CD4-positive, alpha-beta T cell treated with Interleukin-6 for 4 hours (primary cell): ENCODE measurements around the gene PGAP3.
A peak's percentile ranks its signal among the peaks of the same experiment; 100 is the strongest.

Experiments used
- DNase-seq: peaks from one replicate; pipeline ENCODE4 v3.0.0-alpha.2; 2020; ENCODE audit warnings: mixed read lengths

PGAP3 gene

DNA sequence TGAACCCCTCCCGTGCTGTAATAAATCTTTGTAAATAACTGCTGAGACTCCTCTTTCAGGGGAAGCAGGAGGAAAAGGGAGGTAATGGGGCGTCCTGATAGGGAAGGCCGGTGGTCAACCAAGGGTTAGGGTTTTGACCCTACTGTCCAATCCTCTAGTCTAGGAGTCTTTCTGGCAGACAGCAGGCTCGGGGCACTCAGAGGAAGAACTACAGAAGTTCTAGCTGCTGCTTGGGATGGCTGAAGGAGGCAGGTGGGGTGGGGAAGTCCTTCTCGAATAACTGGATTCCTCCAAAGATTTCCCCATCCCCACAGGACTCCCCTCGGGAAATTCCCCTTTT lies 51.3 kb downstream of the PGAP3 start:
- DNase-seq: no peak

DNA sequence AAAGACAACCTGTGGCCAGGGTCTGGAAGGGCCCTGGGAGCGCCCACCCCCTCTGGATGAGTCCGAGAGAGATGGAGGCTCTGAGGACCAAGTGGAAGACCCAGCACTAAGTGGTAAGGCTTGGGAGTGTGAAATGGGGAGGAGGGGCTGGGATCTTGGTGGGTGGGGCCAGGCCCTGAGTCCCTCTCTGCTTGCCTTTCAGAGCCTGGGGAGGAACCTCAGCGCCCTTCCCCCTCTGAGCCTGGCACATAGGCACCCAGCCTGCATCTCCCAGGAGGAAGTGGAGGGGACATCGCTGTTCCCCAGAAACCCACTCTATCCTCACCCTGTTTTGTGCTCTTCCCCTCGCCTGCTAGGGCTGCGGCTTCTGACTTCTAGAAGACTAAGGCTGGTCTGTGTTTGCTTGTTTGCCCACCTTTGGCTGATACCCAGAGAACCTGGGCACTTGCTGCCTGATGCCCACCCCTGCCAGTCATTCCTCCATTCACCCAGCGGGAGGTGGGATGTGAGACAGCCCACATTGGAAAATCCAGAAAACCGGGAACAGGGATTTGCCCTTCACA lies 52.2 kb downstream of the PGAP3 start:
- DNase-seq: no peak

DNA sequence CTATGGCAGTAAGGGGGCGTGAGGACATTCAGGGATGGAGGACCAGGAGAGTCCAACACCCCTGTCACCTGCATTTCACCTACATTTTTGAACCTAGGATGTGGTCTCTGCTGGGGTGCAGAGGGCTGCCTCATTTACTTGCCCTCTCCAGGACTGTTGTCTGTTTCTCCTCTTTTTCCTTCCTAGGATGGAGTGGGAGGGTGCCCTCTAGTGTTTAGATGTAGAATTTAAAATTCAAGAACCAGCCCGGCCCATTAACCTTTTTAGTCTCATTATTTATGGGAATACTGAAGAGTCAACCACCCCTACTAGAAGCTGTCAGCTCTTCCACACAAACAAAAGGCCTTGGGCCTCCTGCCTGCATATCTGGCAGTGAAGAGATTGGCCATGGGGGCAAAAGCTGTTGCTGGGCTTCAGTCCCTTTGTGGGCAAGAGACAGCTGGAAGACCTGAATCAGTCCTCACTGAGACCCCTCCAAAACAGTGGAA lies 53.4 kb downstream of the PGAP3 start:
- peak; percentile 27 for DNase-seq

DNA sequence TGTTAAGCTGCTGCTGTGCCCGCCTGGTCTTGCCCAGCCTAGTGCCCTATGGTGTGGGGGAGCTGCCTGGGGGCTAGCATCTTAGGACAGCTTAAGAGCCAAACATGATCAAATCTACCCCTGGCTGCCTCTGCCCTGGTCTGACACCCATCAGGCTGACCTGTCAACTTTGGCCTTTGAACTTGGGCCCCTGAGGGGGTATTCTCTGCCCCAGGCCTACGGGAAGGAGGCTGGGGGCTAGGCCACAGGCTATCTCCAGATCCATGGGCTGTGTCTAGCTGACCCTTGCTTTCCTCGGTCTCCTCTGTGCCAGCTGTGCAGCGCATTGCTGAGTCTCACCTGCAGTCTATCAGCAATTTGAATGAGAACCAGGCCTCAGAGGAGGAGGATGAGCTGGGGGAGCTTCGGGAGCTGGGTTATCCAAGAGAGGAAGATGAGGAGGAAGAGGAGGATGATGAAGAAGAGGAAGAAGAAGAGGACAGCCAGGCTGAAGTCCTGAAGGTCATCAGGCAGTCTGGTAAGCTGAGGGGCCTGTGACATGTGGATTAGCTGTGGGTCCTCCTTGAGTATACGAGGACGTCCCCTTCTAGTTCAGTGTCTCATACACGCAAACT lies 54.2 kb downstream of the PGAP3 start:
- no peak for DNase-seq

DNA sequence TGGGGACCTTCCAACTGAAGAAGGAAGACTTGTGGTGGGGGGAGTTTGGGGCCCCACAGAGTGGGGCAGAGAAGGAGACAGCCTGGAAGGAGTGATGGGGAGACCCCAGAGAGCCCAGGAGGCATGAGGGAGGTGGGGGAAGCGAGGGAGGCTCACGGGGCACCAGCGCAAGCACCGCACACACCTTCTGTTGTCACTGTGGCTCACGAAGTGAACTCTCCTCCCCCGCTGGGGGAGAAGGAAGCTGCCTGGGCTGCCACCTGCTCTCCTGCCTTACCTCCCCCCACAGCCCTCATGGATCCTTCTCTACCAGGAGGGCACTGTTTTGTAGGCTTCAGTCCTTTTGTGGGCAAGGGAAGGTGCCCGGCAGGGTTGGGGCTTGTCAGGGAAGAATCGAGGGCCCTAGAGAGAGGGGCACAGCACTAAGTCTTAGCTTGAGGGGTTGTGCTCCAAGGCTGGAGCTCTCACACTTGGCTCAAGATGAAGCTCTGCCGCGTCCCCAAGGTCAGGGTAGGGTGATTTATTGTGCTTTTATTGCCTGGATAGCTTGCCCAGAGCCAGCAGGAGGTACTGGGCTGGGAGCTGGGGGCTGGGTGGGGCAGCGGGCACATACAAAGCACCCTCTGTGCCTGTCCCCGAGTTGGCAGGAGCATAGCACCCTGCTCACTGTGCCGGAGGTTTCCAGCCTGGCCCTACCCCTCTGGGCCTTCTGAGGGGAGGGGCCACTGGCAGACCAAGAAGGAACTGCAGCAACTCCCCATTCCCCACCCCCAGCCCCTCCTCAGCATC lies 55.5 kb downstream of the PGAP3 start:
- no peak for DNase-seq

DNA sequence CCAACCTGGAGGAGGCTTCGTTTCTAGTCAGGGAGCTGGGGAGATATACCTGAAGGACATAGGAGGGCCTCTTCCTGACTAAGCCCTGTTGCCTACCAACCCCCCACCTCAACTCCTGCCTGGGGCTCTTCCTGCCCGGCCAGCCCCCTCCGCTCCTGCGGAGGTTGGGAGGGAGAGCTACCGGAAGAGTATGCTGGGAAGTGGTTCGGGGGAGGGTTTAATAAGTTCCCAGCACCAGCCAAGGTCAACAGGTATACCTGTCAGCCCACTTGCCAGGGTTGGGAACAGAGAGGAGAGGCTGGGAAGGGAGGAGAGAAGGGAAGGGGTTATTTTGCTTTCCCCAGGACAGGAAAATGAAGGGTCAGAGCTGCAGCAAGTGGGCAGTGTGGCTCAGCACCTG lies 56.5 kb downstream of the PGAP3 start:
- no peak for DNase-seq

DNA sequence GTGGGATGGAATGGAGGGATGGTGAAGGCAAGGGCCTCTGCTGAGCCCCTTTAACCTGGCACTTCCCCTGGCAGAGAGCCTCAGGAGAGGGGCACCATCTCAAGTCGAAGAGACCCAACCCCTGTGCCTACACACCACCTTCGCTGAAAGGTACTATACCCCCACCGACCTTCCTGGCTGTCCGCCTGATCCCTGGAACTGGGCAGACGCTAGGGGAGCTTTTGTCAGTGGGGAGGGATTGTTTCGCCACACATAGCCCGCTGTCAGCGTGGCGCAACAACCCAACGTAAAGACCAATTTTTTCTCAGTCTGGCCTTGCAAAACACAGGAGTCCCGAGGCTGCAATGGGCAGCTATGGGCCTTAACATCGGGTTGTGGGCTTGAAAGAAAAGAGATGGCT lies 58.0 kb downstream of the PGAP3 start:
- no peak for DNase-seq

DNA sequence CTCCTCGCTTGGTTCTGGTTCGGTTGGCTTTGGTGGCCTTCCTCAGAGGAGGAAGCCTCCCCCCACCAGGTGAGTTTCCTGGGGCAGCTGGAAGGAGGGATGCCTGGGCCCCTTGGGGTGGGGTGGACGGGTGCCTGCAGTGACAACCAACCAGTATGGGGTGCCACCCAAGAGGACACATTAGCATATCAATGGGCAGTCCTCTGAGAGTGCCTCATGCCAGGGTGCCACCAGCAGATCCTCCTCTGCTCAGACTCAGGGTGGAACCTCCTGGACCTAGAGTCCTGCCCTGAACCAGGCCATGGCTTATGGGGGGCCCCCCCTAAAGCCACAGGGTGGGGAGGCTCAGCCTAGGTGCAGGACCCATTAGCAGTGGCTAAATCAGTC lies 58.4 kb downstream of the PGAP3 start:
- DNase-seq: no peak

DNA sequence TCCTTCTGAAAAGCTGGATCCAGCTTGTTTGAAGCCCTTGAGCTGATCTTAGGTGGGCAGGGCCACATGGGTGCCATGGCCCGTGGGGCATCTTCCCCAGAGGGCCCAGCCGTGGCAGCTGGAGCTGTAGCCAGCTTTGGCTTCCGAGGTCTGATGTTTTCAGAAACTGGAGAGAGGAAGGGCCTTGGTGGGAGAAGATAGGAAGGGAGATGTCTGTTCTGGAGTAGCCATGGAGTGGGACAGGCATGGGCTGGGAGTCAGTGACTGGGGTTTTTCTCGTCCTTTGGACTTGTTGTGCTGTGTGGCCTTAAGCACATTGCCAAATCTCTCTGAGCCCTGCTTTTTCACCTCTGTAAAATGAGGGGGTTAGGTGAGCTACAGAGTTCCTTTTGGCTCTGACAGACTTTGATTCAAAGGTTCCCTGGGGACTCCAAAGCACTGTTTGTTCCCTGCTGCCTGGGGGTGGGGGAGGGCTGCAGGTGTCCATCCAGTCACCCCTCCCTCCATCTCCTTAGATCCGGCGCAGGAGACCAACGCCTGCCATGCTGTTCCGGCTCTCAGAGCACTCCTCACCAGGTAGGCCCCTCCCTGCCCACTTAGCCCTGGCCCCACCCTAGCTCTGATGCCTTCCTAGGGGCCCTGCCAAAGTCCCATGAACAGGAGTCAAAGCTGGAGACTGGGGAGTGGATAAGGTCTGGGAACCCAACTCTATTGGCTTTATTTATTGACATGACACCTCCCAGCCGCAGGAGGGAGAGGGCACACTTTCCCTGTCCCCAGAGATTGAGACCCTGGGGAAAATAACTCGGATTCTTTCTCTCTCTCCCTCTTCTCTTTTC lies 59.0 kb downstream of the PGAP3 start:
- DNase-seq: no peak

DNA sequence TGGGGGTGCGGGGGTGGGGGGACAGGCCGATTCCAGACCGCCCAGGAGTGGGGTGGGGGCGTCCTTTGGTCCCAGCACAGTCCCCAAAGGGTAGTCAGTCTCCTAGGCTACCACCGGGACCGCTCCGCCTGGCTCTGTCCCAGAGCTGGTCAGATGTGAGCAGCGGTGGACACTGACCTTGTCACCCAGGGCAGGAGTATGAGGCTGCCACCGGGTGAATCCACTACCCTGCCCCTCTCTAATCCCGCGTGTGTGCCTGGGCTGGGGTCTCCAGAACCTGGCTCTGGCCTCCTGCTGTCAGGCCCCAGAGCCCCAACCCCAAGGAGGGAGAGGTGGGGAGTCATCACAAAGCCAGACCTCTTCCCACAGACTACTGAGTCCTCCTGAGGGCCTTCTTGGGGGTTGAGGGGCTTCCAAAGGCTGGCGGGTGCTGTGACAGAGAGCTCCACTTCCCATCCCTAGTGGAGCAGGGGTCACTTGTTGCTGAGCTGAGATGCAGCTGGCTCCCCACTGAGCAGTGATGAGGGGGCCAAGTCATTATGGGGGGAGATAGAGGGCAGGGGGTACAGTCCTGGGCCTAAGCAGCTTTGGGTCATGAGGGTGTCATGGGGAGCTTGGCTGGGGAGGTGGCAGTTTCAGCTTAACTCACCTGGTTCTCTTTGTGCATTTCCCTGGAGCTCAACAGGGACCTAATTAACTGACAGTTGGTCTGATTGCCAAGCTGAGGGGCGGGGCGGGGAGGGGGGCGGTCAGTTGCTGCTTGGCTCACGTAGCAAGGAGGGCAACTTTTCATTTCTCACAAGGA lies 59.9 kb downstream of the PGAP3 start:
- DNase-seq: no peak

DNA sequence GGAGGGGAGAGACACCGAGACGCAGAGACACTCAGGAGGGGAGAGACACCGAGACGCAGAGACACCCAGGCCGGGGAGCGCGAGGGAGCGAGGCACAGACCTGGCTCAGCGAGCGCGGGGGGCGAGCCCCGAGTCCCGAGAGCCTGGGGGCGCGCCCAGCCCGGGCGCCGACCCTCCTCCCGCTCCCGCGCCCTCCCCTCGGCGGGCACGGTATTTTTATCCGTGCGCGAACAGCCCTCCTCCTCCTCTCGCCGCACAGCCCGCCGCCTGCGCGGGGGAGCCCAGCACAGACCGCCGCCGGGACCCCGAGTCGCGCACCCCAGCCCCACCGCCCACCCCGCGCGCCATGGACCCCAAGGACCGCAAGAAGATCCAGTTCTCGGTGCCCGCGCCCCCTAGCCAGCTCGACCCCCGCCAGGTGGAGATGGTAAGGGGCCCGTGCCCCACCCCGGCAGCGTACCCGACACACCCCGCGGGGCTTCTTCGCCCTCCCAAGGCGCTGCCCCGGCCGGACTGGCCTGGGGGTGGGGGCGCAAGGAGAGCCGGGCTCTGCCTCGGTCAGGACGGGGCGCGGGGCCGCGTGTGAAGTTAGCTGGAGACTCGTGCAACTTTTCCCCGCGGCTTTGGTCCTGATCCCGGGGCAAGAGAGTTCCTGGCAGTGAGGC lies 60.7 kb downstream of the PGAP3 start:
- DNase-seq: no peak

DNA sequence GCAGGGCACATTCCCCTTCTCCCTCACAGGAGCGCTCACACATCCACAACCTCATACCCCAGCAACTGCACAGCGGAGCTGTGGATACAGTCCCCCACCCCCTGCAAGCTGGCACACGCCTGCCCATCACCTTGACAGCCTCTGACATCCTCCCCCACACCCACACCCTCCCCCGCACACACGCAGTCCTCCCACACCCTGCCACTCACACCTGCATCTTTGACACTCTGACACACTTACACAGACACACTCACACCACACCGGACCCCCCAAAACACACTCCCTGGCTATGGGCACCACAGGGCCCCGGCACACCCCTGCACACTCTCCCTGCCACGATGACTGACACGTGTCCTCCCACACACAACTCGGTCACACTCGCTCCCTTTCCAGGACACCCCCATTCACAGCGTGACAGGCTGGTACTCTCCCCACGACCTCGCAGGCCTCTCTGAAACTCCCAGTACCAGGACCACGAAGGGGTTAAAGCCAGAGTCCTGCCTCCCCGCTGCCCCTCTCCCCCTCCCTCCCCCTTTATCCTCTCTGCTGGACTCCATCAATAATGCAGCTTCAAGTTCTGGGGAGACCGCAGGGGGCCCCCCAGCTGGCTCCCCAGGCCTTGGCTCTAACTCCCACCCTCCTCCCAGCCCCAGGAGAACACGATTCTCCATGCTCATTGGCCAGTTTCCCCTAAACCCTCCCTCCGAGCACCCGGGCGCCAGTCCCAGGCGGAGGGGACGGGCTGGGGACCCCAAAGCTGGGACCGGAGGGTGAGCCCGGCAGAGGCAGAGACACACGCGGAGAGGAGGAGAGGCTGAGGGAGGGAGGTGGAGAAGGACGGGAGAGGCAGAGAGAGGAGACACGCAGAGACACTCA lies 61.4 kb downstream of the PGAP3 start, which contains the start of gene PPP1R1B:
Gene PPP1R1B (plus strand): TSS at position 782 of the 876 bp plus-strand sequence. CDS start 441 bp downstream, outside the sequence.
- DNase-seq: no peak

DNA sequence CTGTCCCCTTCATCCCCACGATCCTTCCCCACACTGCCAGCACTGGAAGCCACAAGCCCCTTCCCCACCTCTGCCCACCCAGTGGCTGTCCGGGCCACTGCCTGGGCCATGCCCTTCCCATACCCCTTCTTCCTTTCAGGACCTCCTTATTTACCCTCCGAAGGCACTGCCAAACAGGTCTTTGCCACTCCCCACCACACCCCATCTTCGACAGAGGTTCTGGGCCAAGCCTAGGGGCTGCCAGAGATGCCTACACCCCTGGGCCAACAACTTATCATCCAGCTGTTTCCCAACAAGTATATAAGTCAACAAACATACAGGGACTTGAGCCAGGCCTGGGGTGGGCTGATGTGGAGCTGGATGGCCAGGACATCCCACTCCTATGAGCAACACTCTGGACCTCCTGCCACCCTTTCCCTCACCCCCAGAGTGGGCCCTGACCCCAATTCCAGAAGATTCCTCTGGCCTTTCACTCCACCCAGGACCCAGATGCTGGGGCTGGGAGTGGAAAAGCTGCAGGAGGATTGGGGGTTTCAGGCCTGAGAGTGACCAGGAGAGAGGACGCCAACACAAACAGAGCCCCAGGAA lies 62.6 kb downstream of the PGAP3 start:
- DNase-seq: no peak

DNA sequence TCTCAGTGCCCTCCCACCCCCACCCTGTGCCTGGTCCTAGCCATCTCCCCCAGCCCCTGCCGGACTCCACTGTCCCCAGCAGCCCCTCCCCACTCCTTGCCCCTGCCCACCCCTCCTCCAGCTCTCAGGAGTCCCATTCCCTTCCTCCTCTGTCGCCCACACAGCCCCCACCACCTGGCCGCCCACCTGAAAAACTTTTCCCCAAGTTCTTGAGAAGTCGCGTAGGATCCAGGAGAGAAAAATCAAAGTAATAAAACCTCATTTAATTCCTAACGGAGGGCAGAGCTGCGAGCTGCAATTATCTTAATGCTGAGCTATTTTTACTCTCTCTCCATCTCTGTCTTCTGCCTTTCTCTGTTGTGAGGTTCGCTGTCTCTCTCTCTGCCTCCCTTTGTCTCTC lies 63.5 kb downstream of the PGAP3 start:
- DNase-seq: no peak

DNA sequence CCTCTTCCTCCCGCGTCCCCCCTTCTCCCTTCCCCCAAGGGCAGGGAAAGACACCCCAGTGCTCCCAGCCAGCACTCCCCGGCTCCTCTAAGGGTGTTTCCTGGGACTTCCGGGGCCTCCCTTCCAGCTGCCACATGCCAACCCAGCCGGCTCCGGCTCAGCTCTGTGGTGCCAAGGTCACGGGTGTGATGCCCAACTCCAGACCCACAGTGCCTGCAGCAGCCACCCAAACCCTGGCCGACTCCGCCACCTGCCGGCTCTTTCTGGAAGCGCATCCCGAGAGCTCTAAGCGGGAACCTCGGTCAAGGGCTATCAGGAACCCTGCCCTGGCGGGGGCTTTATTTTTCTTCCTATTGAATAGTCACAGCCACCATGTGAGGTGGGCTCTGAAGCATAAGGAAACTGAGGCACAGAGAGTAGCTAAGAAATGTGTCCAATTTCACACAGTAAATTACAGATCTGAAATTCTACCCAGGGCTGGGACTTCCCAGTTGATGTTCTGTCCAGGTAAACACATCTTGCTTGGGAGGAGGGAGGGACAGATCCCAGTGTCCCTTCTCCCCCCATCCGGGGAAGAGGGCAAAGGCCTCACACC lies 64.4 kb downstream of the PGAP3 start:
- DNase-seq: peak; percentile 87

DNA sequence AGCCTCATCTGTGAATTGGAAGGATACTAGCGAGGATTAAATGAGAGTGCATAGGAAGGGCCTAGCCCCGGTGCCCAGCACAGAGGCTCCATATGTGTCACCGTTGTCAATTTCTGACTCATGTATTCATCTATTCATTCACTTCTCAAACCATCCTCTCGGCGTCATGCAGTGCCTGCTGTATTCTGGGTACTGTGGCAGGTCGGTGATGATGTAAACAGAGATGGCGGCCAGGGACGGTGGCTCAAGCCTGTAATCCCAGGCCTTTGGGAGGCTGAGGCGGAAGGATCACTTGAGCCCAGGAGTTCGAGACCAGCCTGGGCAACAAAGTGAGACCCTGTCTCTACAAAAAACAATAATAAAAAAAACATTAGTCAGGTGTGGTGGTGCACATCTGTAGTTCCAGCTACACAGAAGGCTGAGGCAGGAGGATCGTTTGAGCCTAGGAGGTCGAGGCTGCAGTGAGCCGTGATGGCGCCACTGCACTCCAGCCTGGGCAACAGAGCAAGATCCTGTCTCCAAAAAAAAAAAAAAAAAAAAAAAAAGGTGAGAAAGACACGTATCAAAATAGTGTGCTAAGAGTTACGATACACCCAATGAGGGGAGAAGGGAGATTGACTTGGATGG lies 65.4 kb downstream of the PGAP3 start:
- DNase-seq: peak; percentile 38

DNA sequence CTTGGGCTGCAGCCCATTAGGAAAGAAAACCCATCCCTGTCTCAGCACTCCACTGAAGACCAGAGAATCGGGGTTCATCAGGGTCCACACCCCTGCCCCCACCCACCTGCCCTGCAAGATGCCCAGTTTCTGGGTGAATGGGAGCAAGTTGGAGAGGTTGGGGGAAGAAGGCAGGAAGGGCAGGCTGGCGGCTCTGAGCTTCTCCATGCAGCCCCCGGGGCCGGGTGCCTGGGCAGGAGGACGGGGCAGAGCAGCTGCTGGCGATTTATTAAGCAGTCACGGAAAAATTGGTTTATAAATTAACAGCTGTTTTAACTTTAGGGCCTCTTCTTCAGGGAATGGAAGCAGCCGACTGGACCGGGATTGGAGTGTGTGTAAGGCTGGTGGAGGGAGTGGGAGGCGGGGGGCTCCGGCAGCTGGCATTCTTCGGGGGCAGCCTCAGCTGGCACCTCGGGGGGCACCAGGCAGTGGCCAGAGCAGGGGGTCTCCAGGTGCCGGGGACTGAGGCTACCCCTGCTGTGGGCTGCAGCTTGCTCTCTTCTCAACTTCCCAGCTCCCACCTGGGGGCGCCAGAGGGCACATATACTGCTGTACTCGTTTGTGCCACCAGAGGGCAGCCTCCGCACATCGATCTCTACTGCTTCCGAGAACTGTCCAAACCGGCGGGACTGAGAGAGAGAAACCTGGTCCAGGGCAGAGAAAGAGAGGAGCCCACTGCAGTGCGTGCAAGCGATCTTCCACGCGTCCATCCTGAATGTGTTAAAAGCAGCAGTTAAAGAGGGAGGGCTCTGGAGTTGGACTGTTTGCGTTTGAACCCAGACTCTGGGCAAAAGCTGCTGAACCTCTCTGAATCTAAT lies 66.1 kb downstream of the PGAP3 start:
- DNase-seq: peak; percentile 86
